SK-N-SH (cell line): ENCODE measurements around the gene HPDL. TPM values are rescaled to one million over a fixed set of nuclear protein-coding genes. Genes with fewer than 3 reads are reported as not detected.

Source experiments
- CTCF ChIA-PET: fragments of 300-600, 350-600 bp; formaldehyde crosslinking; extraction: SDS; loops from one replicate; lab custom pipeline; 2021; lab: Yijun Ruan, JAX
- POLR2A ChIA-PET: fragments of 350-600 bp; sonication (Branson Sonifier 250); formaldehyde crosslinking; extraction: SDS; loops from one replicate; lab custom pipeline; 2020; ENCODE audit warnings: antibody characterized with exemption, inconsistent platforms; lab: Yijun Ruan, JAX
- DNase-seq: peaks from one replicate; pipeline ENCODE4 v3.0.0; 2012
- H2AFZ ChIP-seq: fragments of 200-600 bp; sonication (generic); 2 replicates; pipeline ENCODE4 v1.8.1; 2016; ENCODE audit warnings: antibody characterized with exemption, mild to moderate bottlenecking, low read depth
- H3F3A ChIP-seq: fragments of 200-600 bp; sonication (generic); replicated peaks from 2 replicates; pipeline ENCODE3; 2016; ENCODE audit warnings: antibody characterized with exemption, mild to moderate bottlenecking; ENCODE audit not compliant: insufficient read depth
- H3K27ac ChIP-seq, 2 experiments: fragments of 200-500 bp in 1 of 2; fragments of 200-600 bp in 1 of 2; sonication (Bioruptor generic) in 1 of 2; sonication (generic), shearing (Covaris generic) in 1 of 2; 2 replicates each; pipeline versions ENCODE4 v1.5.1 to v1.6.1; 2014 to 2016; ENCODE audit warnings: low read depth in 2 of 2, inconsistent platforms in 1 of 2, low read length in 1 of 2, mild to moderate bottlenecking in 1 of 2, mixed read lengths in 1 of 2
- H3K27me3 ChIP-seq: fragments of 200-600 bp; sonication (generic), shearing (Covaris generic); 2 replicates; pipeline ENCODE4 v1.6.1; 2016; ENCODE audit warnings: mixed run types; ENCODE audit not compliant: insufficient read depth
- H3K36me3 ChIP-seq, 2 experiments: fragments of 200-500 bp in 1 of 2; fragments of 200-600 bp in 1 of 2; sonication (Bioruptor generic) in 1 of 2; sonication (generic) in 1 of 2; replicated peaks in 1 of 2; 2 replicates each; pipeline versions ENCODE3 to v1.5.1; 2014 to 2016; ENCODE audit warnings: low read length in 1 of 2, mild to moderate bottlenecking in 1 of 2; ENCODE audit not compliant: insufficient read depth in 2 of 2, control insufficient read depth in 1 of 2
- H3K4me1 ChIP-seq, 2 experiments: fragments of 200-500 bp in 1 of 2; fragments of 200-600 bp in 1 of 2; sonication (Bioruptor generic) in 1 of 2; sonication (generic), shearing (Covaris generic) in 1 of 2; 2 replicates each; pipeline versions ENCODE4 v1.5.1 to v1.6.1; 2014 to 2016; ENCODE audit warnings: low read depth in 1 of 2, low read length in 1 of 2, mixed run types in 1 of 2; ENCODE audit not compliant: insufficient read depth in 2 of 2, control insufficient read depth in 1 of 2
- H3K4me2 ChIP-seq: fragments of 200-600 bp; sonication (generic), shearing (Covaris generic); 2 replicates; pipeline ENCODE4 v1.6.1; 2017; ENCODE audit warnings: mixed run types
- H3K4me3 ChIP-seq, 2 experiments: fragments of 200-500 bp in 1 of 2; fragments of 200-600 bp in 1 of 2; sonication (Bioruptor generic) in 1 of 2; sonication (generic), shearing (Covaris generic) in 1 of 2; 2 replicates each; pipeline versions ENCODE4 v1.5.1 to v1.8.1; 2014 to 2016; ENCODE audit warnings: low read depth in 2 of 2, inconsistent platforms in 1 of 2, low read length in 1 of 2, mild to moderate bottlenecking in 1 of 2, mixed read lengths in 1 of 2, moderate library complexity in 1 of 2
- H3K79me2 ChIP-seq: fragments of 200-600 bp; sonication (generic); 2 replicates; pipeline ENCODE4 v1.8.1; 2017; ENCODE audit warnings: mild to moderate bottlenecking; ENCODE audit not compliant: insufficient read depth
- H3K9ac ChIP-seq: fragments of 200-600 bp; sonication (generic); 2 replicates; pipeline ENCODE4 v1.6.1; 2017; ENCODE audit warnings: mixed run types
- H3K9me2 ChIP-seq: fragments of 200-600 bp; sonication (generic); 2 replicates; pipeline ENCODE4 v1.6.1; 2017; ENCODE audit warnings: mixed run types
- H3K9me3 ChIP-seq: fragments of 200-600 bp; sonication (generic); 2 replicates; pipeline ENCODE4 v1.6.1; 2017; ENCODE audit warnings: mixed run types, mild to moderate bottlenecking, moderate library complexity
- H4K20me1 ChIP-seq: fragments of 200-600 bp; sonication (generic); 2 replicates; pipeline ENCODE4 v1.6.1; 2017; ENCODE audit warnings: mild to moderate bottlenecking, mixed run types; ENCODE audit not compliant: insufficient read depth
- EP300 ChIP-seq, 2 experiments: IDR thresholded peaks; 2 replicates each; pipeline versions ENCODE4 v1.4.0 to v1.6.1; 2012; ENCODE audit warnings: borderline replicate concordance in 1 of 2, low read depth in 1 of 2, low read length in 1 of 2
- EZH2phosphoT487 ChIP-seq: fragments of 200-600 bp; sonication (generic); IDR thresholded peaks from 2 replicates; pipeline ENCODE4 v1.6.1; 2017; ENCODE audit warnings: low read depth, mixed run types, mild to moderate bottlenecking, antibody characterized with exemption, moderate library complexity, borderline replicate concordance
- FOSL2 ChIP-seq: IDR thresholded peaks from 2 replicates; pipeline ENCODE4 v1.4.0; 2012; ENCODE audit warnings: low read depth, mild to moderate bottlenecking, moderate library complexity, borderline replicate concordance
- FOXJ3 ChIP-seq: sonication (generic); formaldehyde crosslinking; IDR thresholded peaks from 2 replicates; pipeline ENCODE4 v1.5.1; 2020; ENCODE audit warnings: mild to moderate bottlenecking, missing genetic modification reagents
- GABPA ChIP-seq: IDR thresholded peaks from 2 replicates; pipeline ENCODE4 v1.4.0; 2012; ENCODE audit warnings: low read depth, mild to moderate bottlenecking
- NFIC ChIP-seq: IDR thresholded peaks from 2 replicates; pipeline ENCODE4 v1.4.0; 2012; ENCODE audit warnings: borderline replicate concordance
- NRF1 ChIP-seq: IDR thresholded peaks from 2 replicates; pipeline ENCODE4 v1.6.1; 2012; ENCODE audit warnings: low read depth, mild to moderate bottlenecking, low read length
- PBX3 ChIP-seq: IDR thresholded peaks from 2 replicates; pipeline ENCODE4; 2012
- RAD21 ChIP-seq: IDR thresholded peaks from 2 replicates; pipeline ENCODE4 v1.6.1; 2012; ENCODE audit warnings: mild to moderate bottlenecking, low read length
- RCOR1 ChIP-seq: fragments of 150-350 bp; IDR thresholded peaks from 2 replicates; pipeline ENCODE4 v1.6.1; 2017; ENCODE audit warnings: antibody characterized with exemption, low read length
- RFX5 ChIP-seq: IDR thresholded peaks from 2 replicates; pipeline ENCODE4 v1.6.1; 2012; ENCODE audit warnings: mild to moderate bottlenecking, improper control_type of control experiment, low read length
- RXRA ChIP-seq: IDR thresholded peaks from 2 replicates; pipeline ENCODE4 v1.4.0; 2012; ENCODE audit warnings: low read depth, mild to moderate bottlenecking, borderline replicate concordance
- SIN3A ChIP-seq: IDR thresholded peaks from 2 replicates; pipeline ENCODE4 v1.6.1; 2012; ENCODE audit warnings: low read depth, mild to moderate bottlenecking, low read length, moderate library complexity, borderline replicate concordance
- TAF1 ChIP-seq: IDR thresholded peaks from 2 replicates; pipeline ENCODE4 v1.6.1; 2012; ENCODE audit warnings: low read depth, mild to moderate bottlenecking, low read length, moderate library complexity, borderline replicate concordance
- TCF12 ChIP-seq: IDR thresholded peaks from 2 replicates; pipeline ENCODE4 v1.4.0; 2012
- YY1 ChIP-seq: IDR thresholded peaks from 2 replicates; pipeline ENCODE4 v1.4.0; 2012; ENCODE audit warnings: low read depth, mild to moderate bottlenecking
- ZBTB33 ChIP-seq: IDR thresholded peaks from 2 replicates; pipeline ENCODE4 v1.4.0; 2012; ENCODE audit warnings: low read depth, borderline replicate concordance
- whole genome bisulfite sequencing: methylation state at CpG from one replicate; pipeline ENCODE4 v1.1.6; 2017; ENCODE audit warnings: low lambda C conversion rate; 5-methylcytosine and 5-hydroxymethylcytosine counted together
- polyA plus RNA-seq, 3 experiments: library from polyadenylated mRNA; depleted of rRNA; stranded (reverse); fragments of >200 nt; gene quantifications; 2 replicates each; pipeline ENCODE4 v1.2.3, GENCODE V29; 2012
- TF ChIP-seq, protein P1 (sequence below): fragments of 150-350 bp; IDR thresholded peaks from 2 replicates; pipeline ENCODE4 v1.6.1; 2017; ENCODE audit warnings: antibody characterized with exemption, low read length, low read depth, borderline replicate concordance
- TF ChIP-seq, protein P2 (sequence below): fragments of 200-600 bp; sonication (generic); IDR thresholded peaks from 2 replicates; pipeline ENCODE4 v1.6.1; 2017; ENCODE audit warnings: antibody characterized with exemption, mild to moderate bottlenecking, moderate library complexity
- TF ChIP-seq, protein P3 (sequence below): fragments of 150-350 bp; IDR thresholded peaks from 2 replicates; pipeline ENCODE4 v1.6.1; 2016; ENCODE audit warnings: mild to moderate bottlenecking, low read depth, low read length
- TF ChIP-seq, protein P4 (sequence below): IDR thresholded peaks from 2 replicates; pipeline ENCODE4 v1.4.0; 2012; ENCODE audit warnings: low read depth

The HPDL gene
- polyA plus RNA-seq, 1 of the 3 experiments (the other 2 are of a cell fraction): 0.25 TPM

GRCh38 chr1:45337630-45338325 is 11.1 kb downstream of the HPDL start (continued):
- TF ChIP-seq RXRA: no peak
- TF ChIP-seq, protein P1, sequence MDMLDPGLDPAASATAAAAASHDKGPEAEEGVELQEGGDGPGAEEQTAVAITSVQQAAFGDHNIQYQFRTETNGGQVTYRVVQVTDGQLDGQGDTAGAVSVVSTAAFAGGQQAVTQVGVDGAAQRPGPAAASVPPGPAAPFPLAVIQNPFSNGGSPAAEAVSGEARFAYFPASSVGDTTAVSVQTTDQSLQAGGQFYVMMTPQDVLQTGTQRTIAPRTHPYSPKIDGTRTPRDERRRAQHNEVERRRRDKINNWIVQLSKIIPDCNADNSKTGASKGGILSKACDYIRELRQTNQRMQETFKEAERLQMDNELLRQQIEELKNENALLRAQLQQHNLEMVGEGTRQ: no peak
- no peak for TF ChIP-seq FOXJ3 (CRISPR knock-in tag)
- TF ChIP-seq NFIC: no peak

GRCh38 chr1:45339789-45340558 is 13.3 kb downstream of the HPDL start, which contains the start of the genes MUTYH and TOE1:
TSS of gene MUTYH (minus strand) at chr1:45340440. CDS start at chr1:45334505, 5,935 bp downstream.
TSS of gene TOE1 (plus strand) at chr1:45340170. CDS start at chr1:45340253, 83 bp downstream.
- Histone ChIP-seq H3K27ac (peak within 1 kb of the TSS; percentile 97 to 98), H3K27me3 (no peaks in the 10 kb centered on the region), H4K20me1 (no peaks in the 10 kb centered on the region), H3K36me3 (peaks cover 12 to 32% of the 10 kb centered on the region in 2 experiments), H3F3A (peaks cover 13% of the 10 kb centered on the region), H3K9me3 (no peaks in the 10 kb centered on the region), H3K79me2 (peaks cover 37% of the 10 kb centered on the region), H3K9me2 (no peaks in the 10 kb centered on the region), H3K4me3 (peak within 1 kb of the TSS; percentile 84 to 87), H2AFZ (peak within 1 kb of the TSS; percentile 93), H3K4me2 (peak within 1 kb of the TSS; percentile 84), H3K9ac (peak within 1 kb of the TSS; percentile 94), H3K4me1 (peaks cover 0 to 11% of the 10 kb centered on the region in 2 experiments; a peak in 1 of 4 replicates)
- peak; percentile 96 for DNase-seq
- ChIA-PET CTCF (interaction anchor here (1.0 to 5.7 kb wide), 12 partner anchors 10 to 329 kb away, joined by 3 to 38 read pairs (median 6); partner anchors contain the start of genes HECTD3, HPDL, TESK2 and UROD), POLR2A (interaction anchor here (0.5 to 3.0 kb wide), 24 partner anchors 10 to 565 kb away, joined by 3 to 38 read pairs (median 4); partner anchors contain the start of genes AKR1A1, CCDC163, EIF2B3 and HECTD3)
- under 1% methylated on average over 38 of the region's 70 CpGs for WGBS
- no peak for TF ChIP-seq FOSL2
- TF ChIP-seq GABPA: peak; percentile 66
- TF ChIP-seq, protein P2, sequence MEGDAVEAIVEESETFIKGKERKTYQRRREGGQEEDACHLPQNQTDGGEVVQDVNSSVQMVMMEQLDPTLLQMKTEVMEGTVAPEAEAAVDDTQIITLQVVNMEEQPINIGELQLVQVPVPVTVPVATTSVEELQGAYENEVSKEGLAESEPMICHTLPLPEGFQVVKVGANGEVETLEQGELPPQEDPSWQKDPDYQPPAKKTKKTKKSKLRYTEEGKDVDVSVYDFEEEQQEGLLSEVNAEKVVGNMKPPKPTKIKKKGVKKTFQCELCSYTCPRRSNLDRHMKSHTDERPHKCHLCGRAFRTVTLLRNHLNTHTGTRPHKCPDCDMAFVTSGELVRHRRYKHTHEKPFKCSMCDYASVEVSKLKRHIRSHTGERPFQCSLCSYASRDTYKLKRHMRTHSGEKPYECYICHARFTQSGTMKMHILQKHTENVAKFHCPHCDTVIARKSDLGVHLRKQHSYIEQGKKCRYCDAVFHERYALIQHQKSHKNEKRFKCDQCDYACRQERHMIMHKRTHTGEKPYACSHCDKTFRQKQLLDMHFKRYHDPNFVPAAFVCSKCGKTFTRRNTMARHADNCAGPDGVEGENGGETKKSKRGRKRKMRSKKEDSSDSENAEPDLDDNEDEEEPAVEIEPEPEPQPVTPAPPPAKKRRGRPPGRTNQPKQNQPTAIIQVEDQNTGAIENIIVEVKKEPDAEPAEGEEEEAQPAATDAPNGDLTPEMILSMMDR: no peak
- peak; percentile 88 for TF ChIP-seq YY1
- peak in 1 of 2 experiments; percentile 19; a peak in 1 of 4 replicates for TF ChIP-seq EP300 (IDR thresholded peaks at IDR 0.05; ENCODE audit: borderline replicate concordance in 1 of 2, low read depth in 1 of 2, low read length in 1 of 2)
- 0 out of 2 replicates have a peak, but pooled peaks have one; percentile 9 for TF ChIP-seq PBX3
- TF ChIP-seq, protein P3, sequence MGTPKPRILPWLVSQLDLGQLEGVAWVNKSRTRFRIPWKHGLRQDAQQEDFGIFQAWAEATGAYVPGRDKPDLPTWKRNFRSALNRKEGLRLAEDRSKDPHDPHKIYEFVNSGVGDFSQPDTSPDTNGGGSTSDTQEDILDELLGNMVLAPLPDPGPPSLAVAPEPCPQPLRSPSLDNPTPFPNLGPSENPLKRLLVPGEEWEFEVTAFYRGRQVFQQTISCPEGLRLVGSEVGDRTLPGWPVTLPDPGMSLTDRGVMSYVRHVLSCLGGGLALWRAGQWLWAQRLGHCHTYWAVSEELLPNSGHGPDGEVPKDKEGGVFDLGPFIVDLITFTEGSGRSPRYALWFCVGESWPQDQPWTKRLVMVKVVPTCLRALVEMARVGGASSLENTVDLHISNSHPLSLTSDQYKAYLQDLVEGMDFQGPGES: no peak
- TF ChIP-seq NRF1: no peak
- peak; percentile 88 for TF ChIP-seq ZBTB33
- TF ChIP-seq RCOR1: no peak
- no peak for TF ChIP-seq TCF12
- TF ChIP-seq, protein P4, sequence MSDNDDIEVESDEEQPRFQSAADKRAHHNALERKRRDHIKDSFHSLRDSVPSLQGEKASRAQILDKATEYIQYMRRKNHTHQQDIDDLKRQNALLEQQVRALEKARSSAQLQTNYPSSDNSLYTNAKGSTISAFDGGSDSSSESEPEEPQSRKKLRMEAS: peak; percentile 56; the same call in 1 of the 2 replicates
- no peak; the same call in 1 of the 2 replicates for TF ChIP-seq RXRA
- peak; percentile 64; the same call in 1 of the 2 replicates for TF ChIP-seq TAF1
- TF ChIP-seq EZH2phosphoT487: no peak
- TF ChIP-seq RFX5: no peak
- no peak for TF ChIP-seq RAD21
- 0 out of 2 replicates have a peak, but pooled peaks have one; percentile 10 for TF ChIP-seq SIN3A
